Fibroblast of lung (primary cell): ENCODE measurements around the gene LPIN2. TPM values are rescaled to one million over a fixed set of nuclear protein-coding genes. Genes with fewer than 3 reads are reported as not detected.

Experiments used
- DNase-seq, 2 donors: peaks; one replicate each; pipeline versions ENCODE4 v3.0.0 to v3.0.0-alpha.2; 2010; ENCODE audit warnings: low read depth in 2 of 2
- H2AFZ ChIP-seq: 2 replicates; pipeline ENCODE4 v1.5.1; 2012; ENCODE audit warnings: low read length, control low read depth, inconsistent platforms
- H3K27ac ChIP-seq: 2 replicates; pipeline ENCODE4 v1.5.1; 2011; ENCODE audit warnings: low read length, control low read depth; ENCODE audit not compliant: insufficient read depth
- H3K27me3 ChIP-seq: 2 replicates; pipeline ENCODE4 v1.5.1; 2011; ENCODE audit warnings: mild to moderate bottlenecking, low read length; ENCODE audit not compliant: control insufficient read depth, insufficient read depth
- H3K36me3 ChIP-seq: 2 replicates; pipeline ENCODE4 v1.5.1; 2011; ENCODE audit warnings: low read length; ENCODE audit not compliant: control insufficient read depth, insufficient read depth
- H3K4me1 ChIP-seq: 2 replicates; pipeline ENCODE4 v1.5.1; 2011; ENCODE audit warnings: low read length; ENCODE audit not compliant: control insufficient read depth, insufficient read depth; ENCODE audit errors: extremely low read depth
- H3K4me2 ChIP-seq: 2 replicates; pipeline ENCODE4 v1.5.1; 2011; ENCODE audit warnings: low read length, control low read depth; ENCODE audit not compliant: insufficient read depth; ENCODE audit errors: extremely low read depth
- H3K4me3 ChIP-seq, 4 experiments: fragments of 200-600 bp in 1 of 4; sonication (generic) in 1 of 4; replicated peaks in 1 of 4; 2 replicates each; pipeline ENCODE4 v1.5.1; 2011 to 2016; ENCODE audit warnings: low read length in 4 of 4, low read depth in 3 of 4, mild to moderate bottlenecking in 3 of 4, control low read depth in 2 of 4, inconsistent platforms in 1 of 4, mixed read lengths in 1 of 4; ENCODE audit not compliant: insufficient read depth in 1 of 4; ENCODE audit errors: control extremely low read depth in 1 of 4
- H3K79me2 ChIP-seq: 2 replicates; pipeline ENCODE4 v1.5.1; 2012; ENCODE audit warnings: mild to moderate bottlenecking, low read length, inconsistent platforms; ENCODE audit not compliant: control insufficient read depth, insufficient read depth
- H3K9ac ChIP-seq: 2 replicates; pipeline ENCODE4 v1.5.1; 2011; ENCODE audit warnings: mild to moderate bottlenecking, low read length, control low read depth; ENCODE audit not compliant: insufficient read depth
- H3K9me3 ChIP-seq: 2 replicates; pipeline ENCODE4 v1.5.1; 2012; ENCODE audit warnings: low read depth, low read length; ENCODE audit not compliant: control insufficient read depth, insufficient read depth
- H4K20me1 ChIP-seq: 2 replicates; pipeline ENCODE4 v1.5.1; 2011; ENCODE audit warnings: low read length; ENCODE audit not compliant: control insufficient read depth, insufficient read depth; ENCODE audit errors: extremely low read depth
- EZH2 ChIP-seq: IDR thresholded peaks from 2 replicates; pipeline ENCODE4 v1.5.1; 2012; ENCODE audit warnings: low read length, control low read depth, mild to moderate bottlenecking; ENCODE audit errors: missing control alignments
- polyA plus RNA-seq, 2 donors: library from polyadenylated mRNA; depleted of rRNA in 1 of 2; stranded (reverse) in 1 of 2; unstranded in 1 of 2; fragments of >200 nt; gene quantifications; 2 replicates each; pipeline ENCODE4 v1.2.1, GENCODE V29; 2011 to 2012; ENCODE audit warnings: missing spikeins in 1 of 2
- total RNA-seq: library from RNA; depleted of rRNA; stranded (reverse); fragments of >200 nt; gene quantifications from 2 replicates; pipeline ENCODE4 v1.2.1, GENCODE V29; 2014
- TF ChIP-seq, protein P1 (sequence below), 2 donors: IDR thresholded peaks in 1 of 2; conservative IDR thresholded peaks in 1 of 2; 1 replicate in 1 of 2; 2 replicates in 1 of 2; pipeline ENCODE4 v1.5.1; 2011 to 2012; ENCODE audit warnings: low read length in 2 of 2, control low read depth in 1 of 2, inconsistent platforms in 1 of 2, low read depth in 1 of 2, mild to moderate bottlenecking in 1 of 2

The LPIN2 gene
- total and polyA plus RNA-seq, 2 donors (not counting 1 experiment from before 2014, with no cell fraction given) = 51.0 to 58.1 TPM

DNA sequence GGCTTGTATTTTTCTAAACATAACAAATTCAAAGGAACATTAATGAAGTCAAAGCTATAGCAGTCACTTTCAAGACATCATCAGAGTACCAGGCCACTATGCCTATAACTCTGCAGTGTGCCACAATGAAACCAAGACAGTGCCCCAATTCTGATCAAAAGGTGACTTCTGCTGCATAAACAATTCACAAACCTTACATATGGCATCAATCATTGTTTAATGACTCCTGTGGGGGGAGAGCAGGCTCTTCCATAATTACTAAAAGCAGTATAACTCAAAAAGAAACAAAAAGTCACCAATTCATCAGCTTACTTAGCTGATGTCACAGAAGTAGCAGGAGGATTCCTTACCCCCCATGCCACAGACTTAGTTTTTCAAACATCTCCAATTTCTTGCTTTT lies 15.5 kb downstream of the LPIN2 start:
- H3K79me2 ChIP-seq = peaks cover 85% of the 10 kb centered on the region
- TF ChIP-seq EZH2 = no peak
- TF ChIP-seq, protein P1, sequence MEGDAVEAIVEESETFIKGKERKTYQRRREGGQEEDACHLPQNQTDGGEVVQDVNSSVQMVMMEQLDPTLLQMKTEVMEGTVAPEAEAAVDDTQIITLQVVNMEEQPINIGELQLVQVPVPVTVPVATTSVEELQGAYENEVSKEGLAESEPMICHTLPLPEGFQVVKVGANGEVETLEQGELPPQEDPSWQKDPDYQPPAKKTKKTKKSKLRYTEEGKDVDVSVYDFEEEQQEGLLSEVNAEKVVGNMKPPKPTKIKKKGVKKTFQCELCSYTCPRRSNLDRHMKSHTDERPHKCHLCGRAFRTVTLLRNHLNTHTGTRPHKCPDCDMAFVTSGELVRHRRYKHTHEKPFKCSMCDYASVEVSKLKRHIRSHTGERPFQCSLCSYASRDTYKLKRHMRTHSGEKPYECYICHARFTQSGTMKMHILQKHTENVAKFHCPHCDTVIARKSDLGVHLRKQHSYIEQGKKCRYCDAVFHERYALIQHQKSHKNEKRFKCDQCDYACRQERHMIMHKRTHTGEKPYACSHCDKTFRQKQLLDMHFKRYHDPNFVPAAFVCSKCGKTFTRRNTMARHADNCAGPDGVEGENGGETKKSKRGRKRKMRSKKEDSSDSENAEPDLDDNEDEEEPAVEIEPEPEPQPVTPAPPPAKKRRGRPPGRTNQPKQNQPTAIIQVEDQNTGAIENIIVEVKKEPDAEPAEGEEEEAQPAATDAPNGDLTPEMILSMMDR (conservative IDR thresholded peaks at IDR 0.05 in 1 of 2, IDR thresholded peaks at IDR 0.05 in 1 of 2; ENCODE audit: low read depth in 1 of 2, low read length in 2 of 2) = no peak
- H3K27ac ChIP-seq = no peak overlapping the region

GRCh38 chr18:2994603-2995432 lies 18.1 kb downstream of the LPIN2 start:
- Histone ChIP-seq H4K20me1 (no peaks in the 10 kb centered on the region), H3K79me2 (peaks cover 86% of the 10 kb centered on the region), H3K36me3 (no peaks in the 10 kb centered on the region), H3K9me3 (no peaks in the 10 kb centered on the region), H3K4me2 (no peak overlapping the region), H3K9ac (no peak overlapping the region), H3K27me3 (no peaks in the 10 kb centered on the region), H3K27ac (no peak overlapping the region), H2AFZ (no peak overlapping the region), H3K4me3 (no peak overlapping the region), H3K4me1 (peaks cover 12% of the 10 kb centered on the region)
- DNase-seq = no peak
- TF ChIP-seq, protein P1 (conservative IDR thresholded peaks at IDR 0.05 in 1 of 2, IDR thresholded peaks at IDR 0.05 in 1 of 2; ENCODE audit: low read depth in 1 of 2, low read length in 2 of 2) = no peak
- TF ChIP-seq EZH2 = no peak

More for the DNA sequence above, 15.5 kb downstream of the LPIN2 start:
- no peak for DNase-seq
- no peaks in the 10 kb centered on the region for H4K20me1 ChIP-seq
- peaks cover 2% of the 10 kb centered on the region for H3K36me3 ChIP-seq
- H3K9me3 ChIP-seq = no peaks in the 10 kb centered on the region
- no peak overlapping the region for H2AFZ ChIP-seq
- no peak overlapping the region for H3K9ac ChIP-seq
- H3K27me3 ChIP-seq = no peaks in the 10 kb centered on the region
- H3K4me1 ChIP-seq = peaks cover 12% of the 10 kb centered on the region
- H3K4me3 ChIP-seq = no peak overlapping the region
- no peak overlapping the region for H3K4me2 ChIP-seq

DNA sequence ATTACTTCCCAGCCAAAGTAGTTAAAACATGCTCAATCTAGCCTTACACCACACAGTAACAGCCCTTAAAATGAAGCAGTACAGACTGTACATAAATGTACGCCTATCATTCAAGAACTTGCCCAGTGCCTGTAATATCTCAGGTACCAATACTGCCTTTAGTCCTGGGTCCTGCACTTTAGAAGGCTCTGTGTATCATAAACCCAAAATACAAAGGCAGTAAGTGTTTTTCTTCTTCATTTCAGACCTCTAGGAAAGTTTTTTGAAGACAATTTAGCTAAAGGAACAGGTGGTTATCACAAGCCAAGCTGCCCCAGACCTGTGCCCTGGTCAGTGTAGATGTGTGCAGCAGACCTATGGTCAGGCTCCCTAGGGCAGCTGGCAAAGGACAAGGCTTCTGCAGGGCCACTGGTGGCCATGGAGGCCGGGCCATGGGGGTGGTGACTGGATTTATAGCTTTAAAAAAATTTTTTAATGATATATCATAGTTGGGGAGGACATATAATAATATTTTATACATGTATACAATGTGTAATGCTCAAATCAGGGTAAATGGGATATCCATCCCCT lies 18.8 kb downstream of the LPIN2 start:
- TF ChIP-seq, protein P1 (conservative IDR thresholded peaks at IDR 0.05 in 1 of 2, IDR thresholded peaks at IDR 0.05 in 1 of 2; ENCODE audit: low read depth in 1 of 2, low read length in 2 of 2) = no peak
- TF ChIP-seq EZH2 = no peak
- no peak overlapping the region for H3K27ac ChIP-seq
- peaks cover 12% of the 10 kb centered on the region for H3K4me1 ChIP-seq
- no peaks in the 10 kb centered on the region for H3K9me3 ChIP-seq
- DNase-seq = no peak
- H3K4me3 ChIP-seq = no peak overlapping the region
- no peaks in the 10 kb centered on the region for H3K36me3 ChIP-seq
- H4K20me1 ChIP-seq = no peaks in the 10 kb centered on the region
- no peak overlapping the region for H2AFZ ChIP-seq
- H3K79me2 ChIP-seq = peaks cover 91% of the 10 kb centered on the region
- no peak overlapping the region for H3K9ac ChIP-seq
- H3K27me3 ChIP-seq = no peaks in the 10 kb centered on the region
- H3K4me2 ChIP-seq = no peak overlapping the region
